DND-41 (cell line): Measurements from ENCODE around the gene SLC2A9.

Experiments used
- ATAC-seq: fragments of 200-7000 bp; cut with Tn5 transposase; 3 replicates; pipeline ENCODE4 v1.9.1; 2021; ENCODE audit warnings: low read depth; ENCODE audit not compliant: insufficient read depth
- DNase-seq: peaks from one replicate; pipeline ENCODE4 v3.0.0-alpha.2; 2020
- H2AFZ ChIP-seq: 2 replicates; pipeline ENCODE4 v1.6.0; 2012; ENCODE audit warnings: low read depth, low read length
- H3K27ac ChIP-seq: 2 replicates; pipeline ENCODE4 v1.5.1; 2012; ENCODE audit warnings: low read length, inconsistent platforms
- H3K27me3 ChIP-seq: fragments of 200-600 bp; sonication (generic); 2 replicates; pipeline ENCODE4 v1.6.0; 2012; ENCODE audit warnings: low read length, mild to moderate bottlenecking, inconsistent platforms; ENCODE audit not compliant: insufficient read depth, poor library complexity
- H3K36me3 ChIP-seq: 2 replicates; pipeline ENCODE4 v1.5.1; 2012; ENCODE audit warnings: low read length, inconsistent platforms; ENCODE audit not compliant: insufficient read depth
- H3K4me1 ChIP-seq: 2 replicates; pipeline ENCODE4 v1.5.1; 2012; ENCODE audit warnings: mild to moderate bottlenecking, low read length; ENCODE audit not compliant: insufficient read depth
- H3K4me2 ChIP-seq: 2 replicates; pipeline ENCODE4 v1.6.0; 2012; ENCODE audit warnings: mild to moderate bottlenecking, moderate library complexity, low read length, inconsistent platforms; ENCODE audit not compliant: insufficient read depth
- H3K4me3 ChIP-seq, 2 experiments: fragments of 200-600 bp in 1 of 2; shearing (Covaris generic) in 1 of 2; 2 replicates each; pipeline ENCODE4 v1.5.1; 2012 to 2016; ENCODE audit warnings: inconsistent platforms in 2 of 2, low read length in 2 of 2, mild to moderate bottlenecking in 2 of 2, low read depth in 1 of 2, moderate library complexity in 1 of 2
- H3K79me2 ChIP-seq: 2 replicates; pipeline ENCODE4 v1.6.0; 2012; ENCODE audit warnings: low read length, inconsistent platforms; ENCODE audit not compliant: insufficient read depth
- H3K9ac ChIP-seq: 2 replicates; pipeline ENCODE4 v1.6.0; 2012; ENCODE audit warnings: low read depth, mild to moderate bottlenecking, inconsistent platforms, low read length, moderate library complexity
- H3K9me3 ChIP-seq: 2 replicates; pipeline ENCODE4 v1.5.1; 2012; ENCODE audit warnings: low read length, moderate library complexity, mild to moderate bottlenecking, inconsistent platforms; ENCODE audit not compliant: insufficient read depth, severe bottlenecking
- H4K20me1 ChIP-seq: 2 replicates; pipeline ENCODE4 v1.6.0; 2012; ENCODE audit warnings: low read length; ENCODE audit not compliant: insufficient read depth
- CTCF ChIP-seq: IDR thresholded peaks from 2 replicates; pipeline ENCODE4 v1.5.1; 2012; ENCODE audit warnings: borderline replicate concordance, low read length, moderate library complexity, mild to moderate bottlenecking; ENCODE audit not compliant: poor library complexity, severe bottlenecking; ENCODE audit errors: extremely low read depth
- EZH2 ChIP-seq: IDR thresholded peaks from 3 replicates; pipeline ENCODE4 v1.6.1; 2012; ENCODE audit warnings: borderline replicate concordance, low read depth, mild to moderate bottlenecking, moderate library complexity, low read length, inconsistent platforms; ENCODE audit not compliant: severe bottlenecking

The SLC2A9 gene

GRCh38 chr4:9893329-9894108 is 127.8 kb downstream of the SLC2A9 start:
- ATAC-seq (no peak), DNase-seq (no peak)
- Histone ChIP-seq H3K36me3 (no peaks in the 10 kb centered on the region), H4K20me1 (no peaks in the 10 kb centered on the region; the same call in 1 of the 2 replicates), H3K27me3 (no peaks in the 10 kb centered on the region), H3K4me1 (no peaks in the 10 kb centered on the region), H3K9ac (no peak overlapping the region), H3K79me2 (no peaks in the 10 kb centered on the region), H3K27ac (no peak overlapping the region), H2AFZ (no peak overlapping the region), H3K4me2 (no peak overlapping the region), H3K4me3 (no peak overlapping the region), H3K9me3 (no peaks in the 10 kb centered on the region)
- TF ChIP-seq EZH2 = no peak
- TF ChIP-seq CTCF = no peak

GRCh38 chr4:9891740-9892139 is 129.6 kb downstream of the SLC2A9 start:
- TF ChIP-seq CTCF (no peak), EZH2 (no peak)
- no peak for ATAC-seq
- H3K27ac ChIP-seq = no peak overlapping the region

GRCh38 chr4:9891056-9891455 is 130.2 kb downstream of the SLC2A9 start:
- Histone ChIP-seq H3K27ac (no peak overlapping the region), H3K4me2 (no peak overlapping the region), H3K27me3 (no peaks in the 10 kb centered on the region), H3K9me3 (no peaks in the 10 kb centered on the region), H3K9ac (no peak overlapping the region), H3K79me2 (no peaks in the 10 kb centered on the region), H2AFZ (no peak overlapping the region), H4K20me1 (no peaks in the 10 kb centered on the region; the same call in 1 of the 2 replicates), H3K36me3 (no peaks in the 10 kb centered on the region), H3K4me3 (no peak overlapping the region), H3K4me1 (no peaks in the 10 kb centered on the region)
- ATAC-seq (no peak), DNase-seq (no peak)
- TF ChIP-seq EZH2 (no peak), CTCF (no peak)

More at GRCh38 chr4:9891740-9892139, 129.6 kb downstream of the SLC2A9 start:
- Histone ChIP-seq H3K9me3 (no peaks in the 10 kb centered on the region), H3K9ac (no peak overlapping the region), H3K4me3 (no peak overlapping the region), H3K79me2 (no peaks in the 10 kb centered on the region), H4K20me1 (no peaks in the 10 kb centered on the region; the same call in 1 of the 2 replicates), H2AFZ (no peak overlapping the region), H3K4me1 (no peaks in the 10 kb centered on the region), H3K4me2 (no peak overlapping the region), H3K36me3 (no peaks in the 10 kb centered on the region), H3K27me3 (no peaks in the 10 kb centered on the region)
- DNase-seq = no peak
